ENCODE measurements around the gene ANGPTL3. TPM values are rescaled to one million over a fixed set of nuclear protein-coding genes. Genes with fewer than 3 reads are reported as not detected.
A peak's percentile ranks its signal among the peaks of the same experiment; 100 is the strongest.

ANGPTL3 gene
- total and polyA plus RNA-seq, 2 of the 13 experiments (the other 11 are each of a cell fraction or from before 2014, with no cell fraction given), result 0.40 to 0.51 TPM

GRCh38 chr1:62585469-62586155 lies 11.7 kb upstream of the ANGPTL3 start:
- CTCF ChIA-PET (ENCODE audit: low intra/inter-chr PET ratio, low total read pairs), result no interaction called here
- no TSS peak for BruUV-seq (replicated peaks)
- FAIRE-seq (no peak), DNase-seq (ENCODE audit: low spot score) (peak; percentile 38), ATAC-seq (peak; percentile 78)
- no peaks in the 10 kb centered on the region for H3K27me3 ChIP-seq (ENCODE audit: control insufficient read depth in 1 of 2, insufficient read depth in 2 of 2, low read length in 2 of 2)
- H3K9ac ChIP-seq (ENCODE audit: insufficient read depth, low read depth, low read length), result no peak overlapping the region
- in situ Hi-C loops (cut with HindIII; ENCODE audit: extremely low pct_ligation_motif_present, low pct_unique_long_range_greater_than_20kb), result no loop called here
- no peaks in the 10 kb centered on the region for H3K79me2 ChIP-seq (ENCODE audit: insufficient read depth, low read length)
- H3K27ac ChIP-seq (ENCODE audit: extremely low read length, insufficient read depth, low read length), result peak overlapping the region; percentile 44
- intact Hi-C loops (cut with micrococcal nuclease; ENCODE audit: unreplicated experiment), result no loop called here
- H4K20me1 ChIP-seq (ENCODE audit: insufficient read depth, low read length), result no peaks in the 10 kb centered on the region
- no peak overlapping the region for H3K4me3 ChIP-seq (replicated peaks in 1 of 3; ENCODE audit: insufficient read depth in 1 of 3, low read depth in 2 of 3, low read length in 3 of 3)
- H2AFZ ChIP-seq (ENCODE audit: low read length), result no peak overlapping the region
- WGBS (ENCODE audit: low lambda C conversion rate), result 43% methylated on average over 1 of the region's 1 CpG
- peaks cover 24% of the 10 kb centered on the region for H3K4me1 ChIP-seq (ENCODE audit: insufficient read depth, low read length)
- POLR2A ChIA-PET, result no interaction called here
- H3K9me3 ChIP-seq (ENCODE audit: low read length), result no peaks in the 10 kb centered on the region
- peak overlapping the region; percentile 6; the same call in 1 of the 2 replicates for H3K4me2 ChIP-seq (ENCODE audit: low read depth, low read length)
- H3K36me3 ChIP-seq (replicated peaks in 1 of 2; ENCODE audit: control insufficient read depth in 1 of 2, insufficient read depth in 2 of 2, low read length in 2 of 2), result peaks cover 4 to 7% of the 10 kb centered on the region in 2 experiments; a peak in 4 of 5 replicates
- no peak for TF ChIP-seq DBP (CRISPR knock-in tag; IDR thresholded peaks at IDR 0.05; ENCODE audit: not compliant biosample characterization)
- no peak for TF ChIP-seq REXO4 (CRISPR knock-in tag; IDR thresholded peaks at IDR 0.05; ENCODE audit: borderline replicate concordance)
- TF ChIP-seq PAXIP1 (CRISPR knock-in tag; conservative IDR thresholded peaks at IDR 0.05), result peak; percentile 49; the same call in 1 of the 2 replicates
- TF ChIP-seq NR2C2 (CRISPR knock-in tag; IDR thresholded peaks at IDR 0.05; ENCODE audit: borderline replicate concordance), result no peak
- no peak for TF ChIP-seq PHF21A (CRISPR knock-in tag; IDR thresholded peaks at IDR 0.05)
- TF ChIP-seq DPF2 (CRISPR knock-in tag; IDR thresholded peaks at IDR 0.05; ENCODE audit: borderline replicate concordance, low read depth), result peak; percentile 43; the same call in 1 of the 2 replicates
- TF ChIP-seq ZNF121 (CRISPR knock-in tag; IDR thresholded peaks at IDR 0.05), result no peak
- no peak for TF ChIP-seq ZNF644 (CRISPR knock-in tag; IDR thresholded peaks at IDR 0.05; ENCODE audit: low read depth)
- TF ChIP-seq RBFOX2 (IDR thresholded peaks at IDR 0.05; ENCODE audit: low read depth, low read length), result no peak
- TF ChIP-seq HNF4A (CRISPR knock-in tag; IDR thresholded peaks at IDR 0.05), result peak; percentile 57; the same call in 1 of the 2 replicates
- TF ChIP-seq PHB2 (IDR thresholded peaks at IDR 0.05; ENCODE audit: partially characterized antibody), result no peak
- TF ChIP-seq MIER3 (CRISPR knock-in tag; IDR thresholded peaks at IDR 0.05; ENCODE audit: borderline replicate concordance), result no peak
- TF ChIP-seq GATAD1 (CRISPR knock-in tag; IDR thresholded peaks at IDR 0.05), result no peak
- no peak for TF ChIP-seq ZFYVE20 (CRISPR knock-in tag; IDR thresholded peaks at IDR 0.05; ENCODE audit: borderline replicate concordance, low read depth)
- TF ChIP-seq NCOA1 (CRISPR knock-in tag; IDR thresholded peaks at IDR 0.05), result no peak
- TF ChIP-seq HNF4G (IDR thresholded peaks at IDR 0.05; ENCODE audit: borderline replicate concordance, low read depth, low read length), result peak; percentile 35; the same call in 1 of the 2 replicates
- TF ChIP-seq HNF4G (CRISPR knock-in tag; IDR thresholded peaks at IDR 0.05; ENCODE audit: borderline replicate concordance, low read depth), result no peak
- TF ChIP-seq ZNF652 (CRISPR knock-in tag; IDR thresholded peaks at IDR 0.05; ENCODE audit: borderline replicate concordance, low read depth), result peak; percentile 68; the same call in 1 of the 2 replicates
- peak; percentile 73; the same call in 1 of the 2 replicates for TF ChIP-seq ZBTB39 (CRISPR knock-in tag; IDR thresholded peaks at IDR 0.05)
